NB4 (cell line): Measurements from ENCODE around the gene FNIP2.

Experiments
- CTCF ChIP-seq: IDR thresholded peaks from one replicate; pipeline ENCODE4 v1.5.1; 2012; ENCODE audit warnings: low read depth, low read length
- MAX ChIP-seq: IDR thresholded peaks from 2 replicates; pipeline ENCODE4 v1.6.1; 2011; ENCODE audit warnings: low read depth, low read length
- MYC ChIP-seq: IDR thresholded peaks from 2 replicates; pipeline ENCODE4 v1.6.1; 2011; ENCODE audit warnings: low read depth, low read length
- POLR2A ChIP-seq: IDR thresholded peaks from 2 replicates; pipeline ENCODE4 v1.6.1; 2011; ENCODE audit warnings: mild to moderate bottlenecking; ENCODE audit not compliant: insufficient read length; ENCODE audit errors: extremely low read depth

- TF ChIP-seq CTCF, result no peak
- no peak for TF ChIP-seq POLR2A
- TF ChIP-seq MAX, result no peak
- TF ChIP-seq MYC, result no peak
These were observed 47.1 kb upstream of the FNIP2 start for GRCh38 chr4:158721680-158722079.
